ENCODE data around the gene NEU3. TPM values are rescaled to one million over a fixed set of nuclear protein-coding genes. Genes with fewer than 3 reads are reported as not detected.

Gene NEU3
- total RNA-seq, 6 donors from 2014 or later: 6.2 to 36.7 (median 11.5) TPM

GRCh38 chr11:75022296-75022695 is 33.6 kb downstream of the NEU3 start:
- DNase-seq: no peak
- TF ChIP-seq POLR2A (IDR thresholded peaks at IDR 0.05) (no peak), POLR2AphosphoS5 (IDR thresholded peaks at IDR 0.05) (no peak), EP300 (IDR thresholded peaks at IDR 0.05) (no peak), CTCF (IDR thresholded peaks at IDR 0.05) (no peak)
- Histone ChIP-seq H3K4me3 (no peak overlapping the region), H3K9me3 (no peaks in the 10 kb centered on the region), H3K4me1 (no peaks in the 10 kb centered on the region), H3K27me3 (no peaks in the 10 kb centered on the region), H3K36me3 (no peaks in the 10 kb centered on the region), H3K27ac (no peak overlapping the region)
- ATAC-seq (ENCODE audit: low FRiP score in 2 of 2): no peak
- 88 to 92% methylated on average over 3 of the region's 3 CpGs for WGBS, 2 donors

GRCh38 chr11:75022759-75023396 is 34.1 kb downstream of the NEU3 start:
- ATAC-seq (ENCODE audit: low FRiP score in 2 of 2): peak; percentile 90
- Histone ChIP-seq H3K4me3 (no peak overlapping the region), H3K9me3 (no peaks in the 10 kb centered on the region), H3K27me3 (no peaks in the 10 kb centered on the region), H3K36me3 (no peaks in the 10 kb centered on the region), H3K4me1 (no peaks in the 10 kb centered on the region), H3K27ac (no peak overlapping the region)
- DNase-seq: peak in 1 of 2 donors; percentile 74
- WGBS, 2 donors: 59 to 80% methylated on average over 3 to 5 of the region's 5 CpGs
- TF ChIP-seq CTCF (IDR thresholded peaks at IDR 0.05) (peak; percentile 86 to 97 (median 89)), EP300 (IDR thresholded peaks at IDR 0.05) (no peak)

- WGBS, 2 donors: 92 to 97% methylated on average over 6 of the region's 6 CpGs
- Histone ChIP-seq H3K27ac (no peak overlapping the region), H3K27me3 (no peaks in the 10 kb centered on the region), H3K4me1 (no peaks in the 10 kb centered on the region), H3K4me3 (no peak overlapping the region), H3K9me3 (no peaks in the 10 kb centered on the region), H3K36me3 (no peaks in the 10 kb centered on the region)
- TF ChIP-seq CTCF (IDR thresholded peaks at IDR 0.05): no peak
- no peak for TF ChIP-seq POLR2AphosphoS5 (IDR thresholded peaks at IDR 0.05)
- no peak for TF ChIP-seq POLR2A (IDR thresholded peaks at IDR 0.05)
- no peak for TF ChIP-seq EP300 (IDR thresholded peaks at IDR 0.05)
- no peak for ATAC-seq (ENCODE audit: low FRiP score in 2 of 2)
- DNase-seq: no peak
Observed at GRCh38 chr11:75023446-75024067, 34.8 kb downstream of the NEU3 start.

- 87% methylated on average over 6 of the region's 6 CpGs for WGBS, 2 donors
- DNase-seq: no peak
Observed at GRCh38 chr11:75024068-75024449, 35.3 kb downstream of the NEU3 start.

More at GRCh38 chr11:75024068-75024449, 35.3 kb downstream of the NEU3 start:
- ATAC-seq (ENCODE audit: low FRiP score in 2 of 2): no peak
- H3K9me3 ChIP-seq: no peaks in the 10 kb centered on the region
- H3K4me1 ChIP-seq: no peaks in the 10 kb centered on the region
- no peak overlapping the region for H3K4me3 ChIP-seq
- TF ChIP-seq EP300 (IDR thresholded peaks at IDR 0.05): no peak
- TF ChIP-seq CTCF (IDR thresholded peaks at IDR 0.05): no peak
- TF ChIP-seq POLR2A (IDR thresholded peaks at IDR 0.05): no peak
- TF ChIP-seq POLR2AphosphoS5 (IDR thresholded peaks at IDR 0.05): no peak
- H3K36me3 ChIP-seq: no peaks in the 10 kb centered on the region
- H3K27ac ChIP-seq: no peak overlapping the region
- H3K27me3 ChIP-seq: no peaks in the 10 kb centered on the region

Measured in upper lobe of left lung (tissue), 6 donors.